SJSA1 (cell line): ENCODE data around the gene HIRA. TPM values are rescaled to one million over a fixed set of nuclear protein-coding genes. Genes with fewer than 3 reads are reported as not detected.

Experiments used
- DNase-seq, 2 experiments: peaks; one replicate each; pipeline ENCODE4 v3.0.0-alpha.2; 2015 to 2020; ENCODE audit warnings: low spot score in 2 of 2, low read depth in 1 of 2
- H3K27ac ChIP-seq: fragments of 250-450 bp; sonication (Bioruptor Pico); 2 replicates; pipeline ENCODE4 v1.5.1; 2020; ENCODE audit warnings: mild to moderate bottlenecking, moderate library complexity
- H3K27me3 ChIP-seq: fragments of 250-450 bp; sonication (Bioruptor Pico); replicated peaks from 2 replicates; pipeline ENCODE4 v1.5.1; 2020; ENCODE audit warnings: mild to moderate bottlenecking, moderate library complexity
- H3K36me3 ChIP-seq: fragments of 250-450 bp; sonication (Bioruptor Pico); 2 replicates; pipeline ENCODE4 v1.5.1; 2020; ENCODE audit warnings: mild to moderate bottlenecking
- H3K4me1 ChIP-seq: fragments of 250-450 bp; sonication (Bioruptor Pico); replicated peaks from 2 replicates; pipeline ENCODE4 v1.6.1; 2021; ENCODE audit warnings: mild to moderate bottlenecking
- H3K4me3 ChIP-seq: fragments of 250-450 bp; sonication (Bioruptor Pico); 2 replicates; pipeline ENCODE4 v1.5.1; 2020; ENCODE audit warnings: mild to moderate bottlenecking
- H3K9me3 ChIP-seq: fragments of 250-450 bp; sonication (Bioruptor Pico); replicated peaks from 2 replicates; pipeline ENCODE4 v1.5.1; 2020; ENCODE audit warnings: mild to moderate bottlenecking
- total RNA-seq: library from RNA; depleted of rRNA; stranded (reverse); fragments of >200 nt; shearing (Covaris generic); gene quantifications from 2 replicates; pipeline ENCODE4 v1.2.3, GENCODE V29; 2014

Gene HIRA
- total RNA-seq, 1 experiment from 2014 or later: 17.2 TPM

DNA sequence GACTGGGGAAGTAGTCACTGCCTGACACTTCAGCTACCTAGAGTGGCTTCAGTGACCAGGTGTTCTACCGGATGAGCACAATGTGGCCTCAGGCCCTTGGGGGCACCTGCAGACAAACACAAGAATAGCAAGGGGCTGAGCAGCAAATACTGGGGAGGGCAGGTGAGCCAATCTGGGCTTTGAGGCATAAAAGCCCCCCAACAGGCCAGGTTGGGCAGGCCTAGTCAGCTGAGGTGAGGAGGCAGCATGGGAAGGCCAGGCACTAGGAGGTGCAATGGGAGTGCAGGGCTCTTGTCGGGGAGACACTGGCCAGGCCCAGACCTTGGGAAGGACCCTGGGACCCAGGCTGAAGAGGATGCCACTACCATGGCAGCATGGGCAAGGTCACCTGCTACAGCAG, 38.5 kb upstream of the HIRA start:
- H3K9me3 ChIP-seq: no peaks in the 10 kb centered on the region
- H3K27ac ChIP-seq: no peak overlapping the region
- no peak overlapping the region for H3K4me3 ChIP-seq
- no peak for DNase-seq
- H3K36me3 ChIP-seq: peaks cover 99% of the 10 kb centered on the region
- peaks cover 2% of the 10 kb centered on the region for H3K4me1 ChIP-seq
- no peaks in the 10 kb centered on the region for H3K27me3 ChIP-seq

DNA sequence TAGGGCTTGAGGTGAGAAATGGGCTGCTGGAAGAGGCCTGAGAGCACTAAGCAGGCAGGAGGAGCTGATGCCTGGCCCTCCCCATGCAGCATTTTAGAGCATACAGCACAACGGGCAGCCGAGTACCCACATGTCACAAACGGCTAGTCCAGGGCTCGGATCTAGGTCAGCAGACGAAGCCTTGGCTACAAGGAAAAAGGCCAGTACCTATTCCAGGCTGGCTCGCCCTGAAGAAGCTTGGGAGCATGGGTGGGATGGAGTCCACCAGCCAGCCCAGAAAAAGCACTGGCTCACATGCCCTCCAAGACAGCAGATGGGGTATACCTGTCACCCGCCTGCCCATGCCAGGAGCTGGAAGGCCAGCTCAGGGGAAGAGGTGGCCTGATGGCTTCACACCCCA, 37.9 kb upstream of the HIRA start:
- Histone ChIP-seq H3K27me3 (no peaks in the 10 kb centered on the region), H3K4me3 (no peak overlapping the region), H3K9me3 (no peaks in the 10 kb centered on the region), H3K4me1 (peaks cover 8% of the 10 kb centered on the region), H3K36me3 (peaks cover 99% of the 10 kb centered on the region), H3K27ac (no peak overlapping the region)
- DNase-seq: no peak

DNA sequence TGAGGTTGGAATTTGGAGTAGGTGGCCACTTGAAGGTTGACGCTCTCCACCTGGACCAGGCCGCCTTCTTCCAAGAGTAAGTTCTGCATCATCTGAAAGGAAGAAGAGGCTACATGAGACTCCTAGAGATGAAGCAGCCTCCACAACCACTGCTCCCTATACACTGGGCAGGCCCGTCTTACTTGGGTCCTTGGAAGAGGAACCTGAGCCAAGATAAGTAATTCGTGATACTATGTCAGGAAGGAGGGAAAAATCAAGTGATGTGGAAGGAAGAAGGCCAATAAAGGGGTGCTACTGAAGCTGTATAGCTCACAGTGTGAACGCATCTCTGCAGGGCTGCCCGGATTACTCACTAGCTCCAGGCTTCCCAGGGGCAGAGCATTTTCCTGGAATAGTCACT, 36.4 kb upstream of the HIRA start:
- no peak overlapping the region for H3K4me3 ChIP-seq
- no peak for DNase-seq
- no peak overlapping the region for H3K27ac ChIP-seq
- peaks cover 23% of the 10 kb centered on the region for H3K4me1 ChIP-seq
- peaks cover 92% of the 10 kb centered on the region for H3K36me3 ChIP-seq
- H3K9me3 ChIP-seq: no peaks in the 10 kb centered on the region
- no peaks in the 10 kb centered on the region for H3K27me3 ChIP-seq

DNA sequence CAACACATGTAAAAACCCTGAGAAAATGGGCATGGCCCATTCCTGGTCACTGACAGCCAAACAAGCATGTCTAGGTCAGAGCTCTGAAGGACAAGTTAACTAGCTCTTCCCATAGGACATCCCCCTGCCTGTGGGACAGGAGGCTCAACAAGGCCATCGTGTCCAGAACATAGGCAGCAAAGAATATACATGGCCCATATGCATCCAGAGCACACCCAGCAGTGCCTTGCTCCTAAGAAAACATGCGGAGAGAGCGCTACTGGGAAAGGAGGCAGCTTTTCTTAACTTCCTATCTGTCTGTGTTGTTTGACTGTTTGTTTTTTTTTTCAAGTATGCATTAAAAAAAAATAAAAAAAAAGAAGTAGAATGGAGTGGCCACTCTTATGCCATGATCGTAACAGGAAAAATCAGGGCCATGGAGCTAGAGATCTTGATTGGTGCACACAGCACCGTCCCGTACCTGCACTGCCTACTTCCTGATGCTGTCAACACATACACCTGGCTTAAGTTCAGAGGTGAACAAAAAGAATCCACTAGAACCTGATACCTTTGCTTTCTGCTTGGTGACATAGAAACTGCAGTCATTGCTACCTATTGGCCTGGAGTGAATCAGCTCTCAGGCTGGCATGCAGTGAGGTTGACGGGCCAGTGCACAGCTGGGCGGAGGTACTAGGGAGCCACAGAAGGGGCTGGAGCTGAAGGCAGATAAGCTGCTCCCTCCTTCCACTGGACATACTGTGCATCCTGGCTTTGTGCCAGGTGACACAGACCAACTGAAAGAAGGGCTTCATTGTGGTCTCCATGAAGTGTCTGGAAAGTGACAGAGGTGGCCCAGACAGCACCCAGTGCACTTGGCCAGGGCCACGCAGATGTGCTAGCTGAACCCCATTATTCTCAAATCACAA, 35.6 kb upstream of the HIRA start:
- H3K36me3 ChIP-seq: peaks cover 92% of the 10 kb centered on the region

DNA sequence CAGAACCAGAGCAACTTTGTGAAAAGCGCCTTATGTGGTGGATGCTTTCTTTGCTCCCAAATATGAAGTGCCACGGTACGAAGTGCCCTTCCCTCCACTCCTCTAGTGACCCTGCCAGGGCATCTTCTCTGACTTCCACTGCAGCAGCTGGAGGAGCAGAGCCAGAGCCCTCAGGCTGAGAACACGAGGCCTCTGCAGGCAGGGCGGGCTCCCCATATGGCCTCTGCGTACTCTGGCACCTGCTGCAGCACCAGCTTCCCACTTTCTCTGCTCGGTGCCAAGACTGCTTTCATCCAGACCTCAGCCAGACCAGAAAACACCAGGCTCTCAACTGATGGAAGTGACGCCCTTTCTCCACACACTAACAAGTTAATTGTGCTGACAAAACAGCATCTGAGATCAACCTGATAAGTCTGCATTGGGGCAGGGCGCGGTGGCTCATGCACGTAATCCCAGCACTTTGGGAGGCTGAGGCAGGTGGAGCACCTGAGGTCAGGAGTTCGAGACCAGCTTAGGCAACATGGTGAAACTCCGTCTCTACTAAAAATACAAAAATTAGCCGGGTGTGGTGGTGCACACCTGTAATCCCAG, 34.7 kb upstream of the HIRA start:
- peaks cover 89% of the 10 kb centered on the region for H3K36me3 ChIP-seq
- no peak overlapping the region for H3K4me3 ChIP-seq
- no peak for DNase-seq
- H3K27me3 ChIP-seq: no peaks in the 10 kb centered on the region
- no peak overlapping the region for H3K27ac ChIP-seq
- no peaks in the 10 kb centered on the region for H3K9me3 ChIP-seq
- H3K4me1 ChIP-seq: peaks cover 24% of the 10 kb centered on the region

More for the DNA sequence above, 35.6 kb upstream of the HIRA start:
- DNase-seq: no peak
- Histone ChIP-seq H3K4me1 (peaks cover 24% of the 10 kb centered on the region), H3K27me3 (no peaks in the 10 kb centered on the region), H3K9me3 (no peaks in the 10 kb centered on the region), H3K27ac (no peak overlapping the region), H3K4me3 (no peak overlapping the region)

DNA sequence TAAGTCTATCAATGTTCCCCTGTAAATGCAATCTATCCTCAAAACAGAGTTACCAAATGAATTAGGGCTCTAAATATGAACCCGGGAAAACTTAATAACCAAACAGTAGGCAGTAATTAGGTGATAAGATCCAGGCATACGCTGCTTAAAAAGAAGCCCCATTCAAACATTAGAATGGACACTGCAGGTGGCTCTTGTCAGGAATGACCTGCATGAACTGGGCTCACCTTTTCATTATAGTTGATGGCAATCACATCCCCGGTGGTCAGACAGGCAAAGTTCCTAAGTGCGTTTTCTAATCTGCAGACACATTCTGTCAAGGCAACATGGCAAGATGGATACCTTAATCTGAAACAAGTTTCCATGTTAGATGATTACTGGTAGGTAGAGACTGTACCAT, 33.4 kb upstream of the HIRA start:
- H3K36me3 ChIP-seq: peaks cover 86% of the 10 kb centered on the region
- H3K27ac ChIP-seq: no peak overlapping the region; the same call in 1 of the 2 replicates
- no peaks in the 10 kb centered on the region for H3K9me3 ChIP-seq
- no peak for DNase-seq
- no peak overlapping the region for H3K4me3 ChIP-seq
- peaks cover 24% of the 10 kb centered on the region for H3K4me1 ChIP-seq
- H3K27me3 ChIP-seq: no peaks in the 10 kb centered on the region

DNA sequence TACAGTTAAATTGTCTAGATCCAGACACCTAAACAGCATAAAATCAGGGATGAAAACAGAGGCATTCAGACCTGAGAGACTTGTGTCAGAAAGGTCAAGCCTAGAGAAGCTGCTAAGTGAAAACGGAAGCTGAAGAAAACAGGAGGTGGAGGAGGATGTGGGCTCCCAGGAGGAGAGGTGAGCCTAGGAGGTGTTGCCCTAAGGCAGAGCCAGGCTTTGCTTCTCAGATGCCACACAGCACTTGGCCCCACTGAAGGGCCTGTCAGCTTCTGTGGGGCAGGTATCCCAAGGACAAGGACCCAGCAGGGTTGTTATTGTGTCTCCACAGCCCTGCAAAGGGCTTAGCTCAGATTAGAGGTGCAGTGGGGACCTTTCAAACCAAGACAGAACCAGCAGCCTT, 33.0 kb upstream of the HIRA start:
- Histone ChIP-seq H3K27me3 (no peaks in the 10 kb centered on the region), H3K9me3 (no peaks in the 10 kb centered on the region), H3K4me1 (peaks cover 24% of the 10 kb centered on the region), H3K27ac (peak overlapping the region; percentile 44), H3K36me3 (peaks cover 84% of the 10 kb centered on the region), H3K4me3 (no peak overlapping the region)
- DNase-seq: no peak

DNA sequence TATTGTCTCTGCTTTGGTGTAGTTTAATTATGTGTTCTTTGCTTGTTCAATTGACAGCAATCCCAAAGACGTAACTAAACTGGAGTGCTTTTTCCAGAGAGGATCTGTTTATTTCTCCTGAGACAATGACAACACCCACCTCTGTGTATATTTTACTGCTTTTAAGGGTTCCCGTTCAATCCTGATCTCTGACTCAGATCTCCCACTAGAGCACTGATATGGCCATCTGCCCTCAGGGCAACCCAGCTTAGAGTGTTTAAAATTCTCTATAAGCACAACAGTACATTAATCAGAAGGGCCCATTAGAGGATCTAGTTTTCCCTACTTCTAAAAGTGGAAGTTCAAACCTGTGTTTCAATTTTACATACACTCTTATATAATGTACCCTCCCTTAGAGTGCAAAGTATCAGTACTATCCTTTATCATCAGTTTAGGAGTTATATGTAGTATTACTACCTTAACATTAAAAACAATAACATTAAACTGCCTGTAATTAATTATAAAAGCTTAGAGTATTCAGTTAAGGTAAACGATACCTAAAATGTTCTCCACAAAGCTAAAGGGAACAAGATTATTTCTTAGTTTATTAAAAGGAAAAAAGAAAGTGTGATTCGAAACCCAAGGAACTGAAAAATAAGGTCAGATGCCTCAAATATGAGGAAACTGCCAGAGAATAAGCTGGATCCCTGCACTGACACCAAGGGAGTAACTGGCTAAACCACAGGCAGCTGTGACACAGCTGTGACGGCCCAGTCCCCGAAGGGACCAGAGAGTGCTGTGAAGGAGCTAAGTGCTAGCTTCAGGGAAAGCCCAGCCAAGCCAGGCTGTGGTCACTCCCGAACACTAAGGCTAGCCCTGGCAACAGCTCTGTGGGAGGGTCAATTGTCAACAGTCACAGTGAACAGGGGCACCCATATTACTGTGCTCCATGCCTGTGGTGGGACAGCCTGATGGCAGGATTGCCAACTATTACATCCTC, 32.2 kb upstream of the HIRA start:
- Histone ChIP-seq H3K27ac (peak overlapping the region; percentile 44), H3K27me3 (no peaks in the 10 kb centered on the region), H3K36me3 (peaks cover 82% of the 10 kb centered on the region), H3K4me1 (peaks cover 24% of the 10 kb centered on the region), H3K4me3 (no peak overlapping the region), H3K9me3 (no peaks in the 10 kb centered on the region)
- peak; percentile 83 for DNase-seq

DNA sequence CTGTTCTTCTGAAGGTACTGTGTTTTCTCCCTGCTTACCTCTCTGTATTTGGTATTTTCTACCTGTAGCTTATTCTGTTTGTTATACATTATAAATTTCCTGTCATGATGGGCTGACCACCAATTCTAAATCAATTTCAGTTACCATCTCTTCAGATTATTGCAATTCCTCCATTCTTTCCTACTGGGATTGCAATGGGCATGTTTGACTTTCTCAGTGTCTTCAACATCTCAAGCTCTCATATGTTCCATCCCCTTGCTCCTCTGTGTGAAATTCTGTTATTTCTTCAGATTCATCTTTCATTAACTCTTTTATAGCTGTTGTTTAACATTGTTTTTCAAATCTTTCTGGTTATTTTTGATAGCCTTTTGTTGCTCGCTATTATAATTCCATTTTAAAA, 31.5 kb upstream of the HIRA start:
- peak overlapping the region; percentile 9 for H3K27ac ChIP-seq
- H3K27me3 ChIP-seq: no peaks in the 10 kb centered on the region
- H3K4me1 ChIP-seq: peaks cover 26% of the 10 kb centered on the region
- DNase-seq: no peak
- H3K4me3 ChIP-seq: no peak overlapping the region
- no peaks in the 10 kb centered on the region for H3K9me3 ChIP-seq
- H3K36me3 ChIP-seq: peaks cover 82% of the 10 kb centered on the region

DNA sequence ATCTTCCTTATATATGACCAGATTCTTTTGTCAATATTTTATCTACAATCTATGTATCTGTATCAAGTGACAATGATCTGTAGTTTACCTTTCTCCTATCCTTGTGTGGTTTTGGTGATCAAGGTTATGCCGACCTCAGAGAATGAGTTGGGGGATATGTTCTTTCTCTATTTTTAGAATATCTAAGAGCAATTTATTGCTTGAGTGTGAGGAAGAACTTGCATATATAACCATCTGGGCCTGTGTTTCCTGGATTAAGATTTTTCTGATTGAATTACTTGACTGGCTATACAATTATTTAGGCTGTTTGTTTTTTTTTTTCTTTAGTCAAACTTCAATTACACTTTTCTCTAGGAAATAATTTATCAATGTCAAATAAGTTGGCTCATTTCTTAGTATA, 30.0 kb upstream of the HIRA start:
- H3K36me3 ChIP-seq: peaks cover 82% of the 10 kb centered on the region
- no peaks in the 10 kb centered on the region for H3K27me3 ChIP-seq
- no peak overlapping the region for H3K27ac ChIP-seq
- DNase-seq: no peak
- no peak overlapping the region for H3K4me3 ChIP-seq
- H3K9me3 ChIP-seq: no peaks in the 10 kb centered on the region
- peaks cover 41% of the 10 kb centered on the region for H3K4me1 ChIP-seq

DNA sequence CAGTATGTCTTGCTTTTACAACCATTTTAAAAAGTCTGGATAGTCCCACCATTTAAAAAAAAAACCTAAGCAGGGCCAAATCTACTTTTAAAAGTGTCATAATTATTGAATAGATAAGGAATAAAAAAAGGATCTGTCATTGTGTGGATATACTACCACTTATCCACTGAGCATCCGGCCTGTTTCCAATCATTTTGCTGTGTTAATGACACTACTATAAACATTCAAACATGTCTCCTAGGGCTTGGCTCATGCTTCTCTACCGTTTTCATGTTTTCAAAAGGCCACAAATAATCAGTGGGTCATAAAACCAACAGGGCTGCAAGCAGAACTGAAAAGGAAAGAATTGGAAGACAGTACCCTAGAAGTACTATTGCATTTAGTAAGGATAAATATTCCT, 28.5 kb upstream of the HIRA start:
- Histone ChIP-seq H3K4me3 (no peak overlapping the region), H3K9me3 (no peaks in the 10 kb centered on the region), H3K4me1 (peaks cover 54% of the 10 kb centered on the region), H3K27me3 (no peaks in the 10 kb centered on the region), H3K36me3 (peaks cover 82% of the 10 kb centered on the region), H3K27ac (no peak overlapping the region)
- DNase-seq: no peak

DNA sequence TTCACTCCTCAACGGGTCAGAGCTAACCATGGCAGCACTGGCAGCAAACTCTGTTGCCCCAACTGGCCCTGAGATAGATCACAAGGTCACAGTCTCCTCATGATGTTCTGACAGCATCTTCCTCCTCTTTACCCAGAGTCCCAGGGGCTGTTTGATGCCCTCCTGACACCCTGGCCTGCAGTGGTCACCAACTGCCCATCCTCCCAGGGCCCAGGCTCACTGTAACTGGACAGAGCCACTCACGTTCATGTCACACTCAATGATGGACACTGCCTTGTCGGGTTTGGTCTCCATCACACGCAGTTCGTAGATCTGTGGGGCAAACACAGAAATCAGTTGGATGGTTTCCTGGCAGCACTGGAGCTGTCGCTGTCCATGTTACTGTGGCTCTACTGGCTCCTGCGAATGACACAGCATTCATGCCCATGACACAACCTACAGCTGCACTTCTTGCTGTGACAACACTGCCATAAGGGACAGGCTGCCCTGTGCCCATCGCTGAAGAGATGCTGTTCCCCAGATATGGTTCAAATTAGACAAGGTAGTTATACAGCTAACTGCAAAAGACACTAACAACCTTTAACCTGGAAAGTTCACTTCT, 26.4 kb upstream of the HIRA start:
- H3K36me3 ChIP-seq: peaks cover 88% of the 10 kb centered on the region
- no peaks in the 10 kb centered on the region for H3K27me3 ChIP-seq

DNA sequence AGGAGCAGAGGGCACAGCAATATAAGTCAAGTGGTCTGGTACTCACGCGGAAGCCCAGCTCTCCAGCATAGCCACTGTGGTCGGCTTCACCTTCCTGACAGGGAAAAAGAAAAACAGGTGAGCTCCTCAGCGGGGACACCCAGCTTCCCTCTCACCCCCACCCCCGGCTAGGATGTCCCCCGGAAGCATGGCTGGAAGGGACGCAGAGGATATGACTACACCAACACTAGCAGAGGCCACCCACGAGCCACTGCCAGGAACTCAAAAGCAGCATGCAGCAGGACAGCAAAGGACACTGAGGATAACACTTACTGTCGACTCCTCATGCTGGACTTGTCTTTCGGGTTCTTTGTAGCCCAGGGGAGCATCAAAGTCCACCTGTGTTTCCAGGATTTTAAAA, 25.0 kb upstream of the HIRA start:
- peaks cover 39% of the 10 kb centered on the region for H3K4me1 ChIP-seq
- H3K9me3 ChIP-seq: no peaks in the 10 kb centered on the region
- no peaks in the 10 kb centered on the region for H3K27me3 ChIP-seq
- peaks cover 91% of the 10 kb centered on the region for H3K36me3 ChIP-seq
- H3K27ac ChIP-seq: peak overlapping the region; percentile 82
- H3K4me3 ChIP-seq: no peak overlapping the region
- DNase-seq: peak; percentile 60 to 83

More for the DNA sequence above, 26.4 kb upstream of the HIRA start:
- Histone ChIP-seq H3K27ac (no peak overlapping the region), H3K9me3 (no peaks in the 10 kb centered on the region), H3K4me1 (peaks cover 41% of the 10 kb centered on the region), H3K4me3 (no peak overlapping the region)
- no peak for DNase-seq
